Activated T-cell treated with anti-CD3 and anti-CD28 coated beads for 1 hour (primary cell): ENCODE measurements around the gene RBM26.
"Not testable (repeated sequence)": the region's sequence is repeated elsewhere in the genome, so short reads cannot be mapped to it uniquely, and the experiment has no call there.

Experiments
- DNase-seq: peaks from one replicate; pipeline ENCODE4 v3.0.0-alpha.2; 2020; ENCODE audit warnings: low read depth

Gene RBM26

DNA sequence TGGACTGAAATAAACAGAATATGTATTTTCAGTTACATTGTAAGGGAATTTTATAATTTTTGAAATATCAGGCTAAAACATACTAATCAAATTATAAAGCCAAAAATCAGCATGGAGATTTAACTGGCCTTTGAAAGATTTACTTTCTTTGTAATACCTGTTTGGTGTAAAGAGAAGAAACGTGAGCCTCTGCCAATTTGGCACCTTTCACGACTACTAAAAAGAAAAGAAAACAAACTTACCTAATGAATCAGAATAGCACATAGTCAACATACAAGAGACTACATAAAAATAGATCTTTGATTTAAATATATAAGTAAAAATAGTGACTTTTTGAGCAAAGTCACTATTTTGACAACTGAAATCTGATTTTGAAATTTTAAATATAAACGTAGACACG, 87.4 kb downstream of the RBM26 start:
- DNase-seq: no peak

GRCh38 chr13:79317856-79318255, 88.2 kb downstream of the RBM26 start:
- DNase-seq: no peak

DNA sequence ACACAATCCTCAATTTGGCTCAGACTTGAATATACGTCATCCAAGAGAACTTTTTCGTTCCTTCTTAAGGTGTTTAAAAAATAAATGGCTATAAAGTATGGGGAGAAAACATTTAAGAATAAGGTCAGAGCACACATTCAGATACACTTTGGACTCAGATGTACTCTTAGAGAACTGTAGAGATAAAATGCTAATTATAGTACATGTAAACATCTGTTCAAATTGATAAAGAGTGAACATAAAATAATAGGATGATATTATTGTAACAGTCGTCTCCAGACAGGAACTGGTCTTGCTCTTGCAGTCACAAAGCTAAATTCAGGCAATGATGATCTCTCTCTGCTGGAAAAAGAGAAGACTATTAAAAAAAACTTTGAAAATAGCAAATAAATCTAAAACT, 91.4 kb downstream of the RBM26 start:
- DNase-seq: no peak

GRCh38 chr13:79312340-79312855, 93.7 kb downstream of the RBM26 start:
- DNase-seq: no peak

DNA sequence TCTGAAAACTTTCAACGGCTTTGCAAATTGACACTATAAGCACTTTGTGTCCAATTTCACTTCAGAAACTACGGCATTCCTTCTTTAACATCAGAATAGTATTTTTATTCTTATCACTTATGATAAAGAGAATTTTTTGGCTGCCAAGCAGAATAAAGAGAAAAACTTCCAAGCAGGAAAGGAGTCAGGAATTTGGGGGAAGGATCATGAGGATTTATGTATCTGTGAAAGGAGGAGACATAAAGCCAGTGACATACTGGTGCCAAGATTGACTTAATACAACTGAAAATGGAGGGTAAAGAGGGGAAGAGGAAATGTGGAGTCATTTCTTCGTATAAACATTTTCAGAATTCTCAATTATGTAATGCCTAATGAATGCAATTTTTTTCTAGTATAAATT, 94.7 kb downstream of the RBM26 start:
- no peak for DNase-seq

DNA sequence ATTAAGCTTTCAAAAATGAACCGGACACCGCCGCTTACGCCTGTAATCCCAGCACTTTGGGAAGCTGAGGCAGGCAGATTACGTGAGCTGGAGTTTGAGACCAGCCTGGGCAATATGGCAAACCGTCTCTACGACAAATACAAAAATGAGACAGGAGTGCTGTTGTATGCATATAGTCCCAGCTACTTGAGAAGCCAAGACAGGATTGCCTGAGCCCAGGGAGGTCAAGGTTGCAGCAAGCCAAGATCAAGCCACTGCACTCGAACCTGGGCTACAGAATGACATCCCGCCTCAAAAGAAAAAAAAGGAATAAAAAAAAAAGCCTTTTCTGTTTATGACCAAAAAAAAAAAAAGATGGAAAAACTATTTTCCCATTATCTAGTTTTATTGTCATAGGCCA, 96.4 kb downstream of the RBM26 start:
- DNase-seq: no peak

- DNase-seq: no peak
These were observed 98.2 kb downstream of the RBM26 start for GRCh38 chr13:79307866-79308298.

DNA sequence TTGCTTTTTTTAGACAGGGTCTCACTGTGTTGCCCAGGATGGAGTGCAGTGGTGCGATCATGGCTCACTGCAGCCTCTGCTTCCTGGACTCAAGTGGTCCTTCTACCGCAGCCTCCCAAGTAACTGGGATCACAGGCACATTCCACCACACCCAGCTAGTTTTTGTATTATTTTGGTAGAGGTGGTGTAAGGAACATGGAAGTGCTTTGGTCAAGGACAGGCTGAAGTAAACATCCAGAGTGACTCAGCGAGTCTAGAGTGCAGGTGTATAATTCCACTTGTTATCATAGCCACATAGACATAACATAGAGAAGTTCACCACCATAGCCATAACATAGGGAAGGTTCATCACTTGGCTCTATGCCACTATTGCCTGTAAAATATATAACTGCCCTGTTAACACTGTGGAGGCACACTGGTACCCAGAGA, 98.6 kb downstream of the RBM26 start:
- no peak for DNase-seq

DNA sequence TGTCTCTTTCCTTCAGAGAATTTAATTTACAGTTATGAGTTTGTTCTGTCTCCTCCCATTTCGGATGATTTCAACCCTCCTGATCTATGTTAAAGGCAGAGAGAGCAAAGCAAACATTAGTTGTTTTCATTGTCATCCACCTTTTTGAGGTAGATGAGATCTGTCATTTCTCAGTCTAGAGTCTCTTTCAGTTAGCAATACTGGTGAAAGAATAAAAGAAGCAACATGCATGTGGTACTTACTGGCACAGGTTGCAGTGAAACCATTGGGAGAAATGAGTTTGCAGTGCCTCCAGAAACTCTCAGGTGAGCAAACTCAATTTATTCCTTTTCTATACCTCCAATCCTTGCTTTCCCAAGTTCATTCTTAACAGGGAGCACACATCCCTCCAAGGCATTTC, 99.4 kb downstream of the RBM26 start:
- DNase-seq: no peak

DNA sequence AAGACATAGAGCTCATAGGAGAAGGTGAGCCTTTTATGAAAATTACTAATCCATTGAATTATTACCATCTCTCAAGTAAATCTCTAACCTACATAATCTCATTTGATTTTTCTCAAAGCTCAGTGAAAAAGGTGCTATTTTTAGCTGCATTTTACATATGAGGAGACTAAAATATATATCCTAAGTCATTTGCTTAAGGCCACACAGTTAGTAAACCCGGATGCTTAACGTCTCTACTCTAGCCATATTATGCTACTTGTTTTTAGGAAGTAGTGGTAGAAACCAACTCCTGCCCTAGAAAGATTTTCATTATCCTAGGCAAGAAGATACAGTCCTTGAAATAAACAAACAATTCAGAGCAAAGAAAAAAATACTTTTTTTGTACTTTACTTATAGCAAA, 108.9 kb downstream of the RBM26 start:
- no peak for DNase-seq

GRCh38 chr13:79295906-79296706, 109.9 kb downstream of the RBM26 start:
- DNase-seq: no peak

DNA sequence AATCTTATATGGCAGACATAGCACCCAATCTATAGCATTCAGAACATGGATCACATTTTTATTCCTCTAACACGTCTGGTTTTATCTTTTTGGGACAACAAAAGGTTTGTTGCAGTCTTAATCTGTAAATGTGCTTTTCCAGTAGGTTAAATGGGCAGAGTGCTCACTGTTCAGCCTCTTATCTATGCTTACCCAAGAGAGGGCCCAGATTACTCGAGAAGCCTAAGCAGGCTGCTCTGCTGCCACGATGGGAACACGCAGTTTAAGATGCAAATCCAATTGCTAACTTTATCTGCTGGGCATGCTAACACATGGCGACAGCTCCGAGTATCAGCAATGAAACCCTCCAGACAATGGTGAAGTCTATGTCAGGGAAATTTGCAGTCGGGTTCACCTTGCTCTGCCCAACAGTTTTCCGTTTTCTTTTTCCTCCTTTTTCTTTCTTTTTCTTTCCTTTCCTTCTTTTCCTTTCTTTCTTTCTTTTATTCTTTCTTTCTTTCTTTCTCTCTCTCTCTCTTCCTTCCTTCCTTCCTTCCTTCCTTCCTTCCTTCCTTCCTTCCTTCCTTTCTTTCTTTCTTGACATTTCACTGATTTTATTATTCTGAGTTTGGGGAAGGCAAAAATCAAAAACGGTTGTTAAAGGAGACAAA, 115.3 kb downstream of the RBM26 start:
- DNase-seq: no peak

DNA sequence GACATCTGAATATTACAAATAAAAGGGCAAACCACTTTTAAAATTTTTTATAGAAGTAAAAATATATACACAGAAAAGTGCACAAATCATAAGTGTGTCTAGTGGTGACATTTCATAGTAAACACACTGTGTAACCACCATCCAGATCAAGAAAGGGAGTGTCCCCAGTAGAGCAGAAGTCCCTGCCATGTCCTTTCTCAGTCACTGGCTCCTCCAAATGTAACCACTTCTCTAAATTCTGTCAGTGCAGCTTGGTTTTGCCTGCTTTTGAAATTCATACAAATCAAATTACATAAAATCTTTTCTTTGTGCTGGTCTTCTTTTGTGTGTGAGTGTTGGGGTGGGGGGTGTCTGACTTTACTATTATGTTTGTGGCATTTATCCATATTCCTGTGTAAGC, 116.5 kb downstream of the RBM26 start:
- DNase-seq: no peak

DNA sequence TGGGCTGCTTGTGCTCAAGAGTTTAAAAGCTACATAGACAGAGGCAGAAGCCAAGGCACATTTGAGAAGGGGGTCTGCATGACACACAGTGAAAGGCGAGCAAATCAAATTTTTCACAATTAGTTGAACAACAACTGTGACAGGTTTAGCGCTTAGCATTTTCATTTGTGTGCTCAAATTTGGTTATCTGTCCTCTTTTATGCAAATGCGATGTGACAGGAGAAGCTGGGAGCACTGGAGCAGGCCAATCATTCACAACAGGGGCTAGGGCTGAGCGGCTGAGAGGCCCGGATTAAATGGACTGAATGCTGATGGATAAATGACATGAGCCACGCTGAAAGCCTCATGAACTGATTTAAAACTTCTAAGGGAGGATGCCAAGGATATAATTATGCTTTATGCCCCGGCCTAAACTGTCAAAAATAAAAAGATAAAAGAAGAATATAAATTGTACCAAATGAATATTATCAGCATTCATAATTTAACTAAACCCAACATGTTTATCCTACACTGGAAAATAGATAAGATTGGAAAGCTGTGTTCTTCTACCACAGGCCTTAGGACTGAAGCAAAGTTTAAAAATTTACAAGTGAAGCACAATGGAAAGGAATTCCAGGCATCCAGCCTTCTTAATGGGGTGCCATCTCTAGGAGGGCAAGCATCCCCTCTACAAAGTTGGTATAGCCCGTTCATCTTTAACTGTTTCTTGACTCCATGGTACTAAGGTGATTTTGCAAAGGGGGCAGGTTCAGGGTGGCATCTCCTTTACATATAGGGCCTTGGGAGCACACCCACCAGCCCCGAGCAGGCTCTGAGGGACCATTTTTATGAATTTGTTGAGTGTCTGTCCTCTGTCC, 117.9 kb downstream of the RBM26 start:
- no peak for DNase-seq

GRCh38 chr13:79285159-79285558, 120.9 kb downstream of the RBM26 start:
- no peak for DNase-seq

DNA sequence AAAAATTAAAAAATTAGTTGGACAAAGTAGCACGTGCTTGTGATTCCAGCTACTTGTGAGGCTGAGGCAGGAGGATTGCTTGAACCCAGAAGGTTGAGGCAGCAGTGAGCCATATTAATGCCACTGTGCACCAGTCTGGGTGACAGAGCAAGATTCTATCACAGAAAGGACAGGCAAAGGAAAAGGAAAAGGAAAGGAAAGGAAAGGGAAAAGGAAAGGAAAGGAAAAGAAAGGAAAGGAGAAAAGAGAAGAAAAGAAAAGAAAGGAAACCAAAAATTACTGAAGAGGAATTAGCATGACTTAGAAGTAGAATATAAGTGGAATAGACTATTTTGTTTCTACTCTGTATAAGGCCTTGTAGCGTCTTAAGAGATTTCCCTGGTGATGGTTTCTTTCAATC, 122.3 kb downstream of the RBM26 start:
- no peak for DNase-seq

GRCh38 chr13:79282976-79283375, 123.1 kb downstream of the RBM26 start:
- no peak for DNase-seq

DNA sequence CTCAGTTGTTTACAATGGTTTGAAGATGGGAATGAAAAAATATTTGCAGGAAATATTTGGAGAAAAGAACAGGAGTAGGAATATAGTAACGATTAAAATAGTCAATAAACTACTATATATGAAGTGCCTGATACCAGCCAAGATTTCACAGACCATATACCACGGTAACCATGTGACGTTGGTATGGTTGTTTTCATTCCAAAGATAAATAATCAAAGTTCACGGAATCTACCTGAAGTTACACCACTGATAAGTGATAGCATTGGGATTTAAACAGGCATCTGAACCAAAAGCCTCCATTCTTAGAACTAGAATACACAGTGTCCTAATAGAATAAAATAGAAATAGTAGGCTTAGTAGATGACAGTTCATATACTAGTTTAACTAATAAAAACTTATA, 123.5 kb downstream of the RBM26 start:
- no peak for DNase-seq

DNA sequence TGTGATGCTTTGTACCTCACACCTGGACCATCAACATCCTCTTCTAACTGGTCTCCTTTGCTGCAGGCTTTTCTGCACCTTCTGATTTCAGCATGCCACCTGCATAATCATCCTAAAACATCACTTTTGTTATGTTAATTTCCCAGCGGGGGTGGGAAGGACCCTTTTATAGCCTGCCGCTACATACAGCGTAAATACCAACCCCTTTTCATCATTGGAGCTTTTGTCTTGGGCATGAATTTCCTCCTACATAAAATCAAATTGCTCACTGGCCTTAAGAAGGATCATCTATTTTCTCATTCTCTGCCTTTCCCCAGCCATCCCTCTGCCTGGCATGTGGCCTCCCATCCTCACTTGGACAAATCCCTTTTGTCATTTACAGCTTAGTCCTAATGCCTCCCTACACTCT, 124.7 kb downstream of the RBM26 start:
- no peak for DNase-seq

DNA sequence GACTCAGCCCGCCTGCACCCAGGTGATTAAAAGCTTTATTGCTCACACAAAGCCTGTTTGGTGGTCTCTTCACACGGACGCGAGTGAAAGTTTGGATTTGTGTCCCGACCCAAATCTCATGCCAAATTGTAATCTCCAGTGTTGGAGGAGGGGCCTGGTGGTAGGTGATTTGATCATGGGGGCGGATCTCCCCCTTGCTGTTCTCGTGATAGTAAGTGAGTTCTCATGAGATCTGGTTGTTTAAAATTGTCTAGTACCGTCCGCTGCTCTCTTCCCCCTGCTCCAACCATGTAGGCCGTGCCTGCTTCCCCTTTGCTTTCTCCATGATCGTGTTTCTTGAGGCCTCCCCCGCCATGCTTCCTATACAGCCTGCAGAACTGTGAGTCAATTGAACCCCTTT, 126.3 kb downstream of the RBM26 start:
- not testable (repeated sequence) for DNase-seq

DNA sequence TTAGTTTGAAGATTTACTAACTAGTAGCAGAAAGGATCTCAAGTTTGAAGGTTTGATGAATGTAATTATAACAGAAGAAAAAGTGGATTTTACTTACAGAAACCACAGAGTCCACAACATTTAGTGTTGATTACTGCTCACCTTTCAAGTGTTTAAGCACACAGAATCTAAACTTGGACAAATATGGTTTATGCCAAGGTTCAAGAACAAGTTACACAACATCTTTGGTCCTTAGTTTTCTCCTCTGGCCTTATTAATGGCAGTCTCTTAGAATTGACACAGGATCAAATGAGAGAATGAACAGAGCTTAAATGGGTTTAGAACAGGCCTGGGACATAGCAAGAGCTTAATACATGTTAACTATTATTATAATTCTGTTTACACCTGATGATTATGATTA, 133.0 kb downstream of the RBM26 start:
- no peak for DNase-seq

GRCh38 chr13:79271616-79272015, 134.4 kb downstream of the RBM26 start:
- DNase-seq: no peak

DNA sequence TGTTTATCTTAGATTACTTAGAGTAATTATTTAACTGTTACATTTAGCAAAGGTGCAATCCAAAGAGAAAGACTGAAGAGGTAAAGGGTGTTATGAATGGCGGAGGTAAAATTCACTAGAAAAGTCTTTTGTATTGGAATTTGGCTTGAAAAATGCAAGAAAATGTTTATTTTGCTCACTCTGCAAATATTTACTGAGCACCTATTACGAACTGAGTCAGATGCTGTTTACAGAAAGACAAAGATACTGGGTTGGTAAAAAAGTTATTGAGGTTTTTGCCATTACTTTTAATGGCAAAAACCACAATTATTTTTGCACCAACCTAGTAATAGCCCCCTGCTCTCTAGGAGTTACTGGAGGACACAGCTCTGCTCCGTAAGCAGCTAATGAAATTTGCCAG, 135.2 kb downstream of the RBM26 start:
- no peak for DNase-seq
